GM19023 (cell line): ENCODE results near the gene AFAP1.
A peak's percentile ranks its signal among the peaks of the same experiment; 100 is the strongest.

Experiments
- ATAC-seq: cut with Tn5 transposase; IDR thresholded peaks from one replicate; pipeline ENCODE4 v1.9.1; 2021; ENCODE audit warnings: mild to moderate bottlenecking, moderate library complexity; ENCODE audit not compliant: unreplicated experiment

The AFAP1 gene, protein sequence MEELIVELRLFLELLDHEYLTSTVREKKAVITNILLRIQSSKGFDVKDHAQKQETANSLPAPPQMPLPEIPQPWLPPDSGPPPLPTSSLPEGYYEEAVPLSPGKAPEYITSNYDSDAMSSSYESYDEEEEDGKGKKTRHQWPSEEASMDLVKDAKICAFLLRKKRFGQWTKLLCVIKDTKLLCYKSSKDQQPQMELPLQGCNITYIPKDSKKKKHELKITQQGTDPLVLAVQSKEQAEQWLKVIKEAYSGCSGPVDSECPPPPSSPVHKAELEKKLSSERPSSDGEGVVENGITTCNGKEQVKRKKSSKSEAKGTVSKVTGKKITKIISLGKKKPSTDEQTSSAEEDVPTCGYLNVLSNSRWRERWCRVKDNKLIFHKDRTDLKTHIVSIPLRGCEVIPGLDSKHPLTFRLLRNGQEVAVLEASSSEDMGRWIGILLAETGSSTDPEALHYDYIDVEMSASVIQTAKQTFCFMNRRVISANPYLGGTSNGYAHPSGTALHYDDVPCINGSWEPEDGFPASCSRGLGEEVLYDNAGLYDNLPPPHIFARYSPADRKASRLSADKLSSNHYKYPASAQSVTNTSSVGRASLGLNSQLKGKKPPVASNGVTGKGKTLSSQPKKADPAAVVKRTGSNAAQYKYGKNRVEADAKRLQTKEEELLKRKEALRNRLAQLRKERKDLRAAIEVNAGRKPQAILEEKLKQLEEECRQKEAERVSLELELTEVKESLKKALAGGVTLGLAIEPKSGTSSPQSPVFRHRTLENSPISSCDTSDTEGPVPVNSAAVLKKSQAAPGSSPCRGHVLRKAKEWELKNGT

DNA sequence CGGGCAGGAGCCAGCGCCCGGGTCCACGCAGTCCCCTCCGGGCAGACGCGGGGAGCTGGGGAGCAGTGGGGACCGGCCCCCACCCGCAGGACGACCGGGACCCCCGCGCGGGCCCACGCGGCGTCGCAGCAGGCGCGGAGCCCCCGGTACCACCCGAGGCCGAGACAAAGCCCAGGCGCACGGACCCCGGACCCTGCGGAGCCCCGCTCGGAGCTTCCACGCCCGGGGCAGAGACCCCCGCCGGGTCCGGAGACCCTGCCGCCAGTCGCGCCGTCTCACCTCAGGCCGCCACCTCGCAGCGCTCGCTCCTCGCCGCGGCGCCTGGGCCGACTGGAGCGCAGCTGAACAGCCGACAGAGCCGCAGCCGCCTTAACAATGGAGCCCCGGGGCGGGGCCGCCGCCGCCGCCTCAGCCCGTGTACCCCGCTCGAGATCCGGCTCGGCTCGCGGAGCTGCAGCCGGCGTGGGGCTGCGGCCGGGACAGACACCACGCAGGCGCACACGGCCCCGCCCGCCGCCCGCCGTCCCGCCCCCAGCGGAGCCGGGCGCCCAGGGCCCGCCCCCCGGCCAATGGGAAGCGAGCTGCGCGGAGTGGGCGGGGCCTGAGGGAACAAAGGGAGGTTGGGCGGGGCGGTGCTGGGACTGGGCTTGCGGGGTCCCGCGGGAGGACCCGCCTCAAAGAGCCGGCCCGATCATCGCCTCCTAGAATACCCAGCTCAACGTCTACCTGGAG is at the start of gene AFAP1:
Gene AFAP1 (minus strand): TSS at position 485 of the 732 bp plus-strand sequence. CDS start 67,783 bp downstream, outside the sequence.
- ATAC-seq, result peak; percentile 91

DNA sequence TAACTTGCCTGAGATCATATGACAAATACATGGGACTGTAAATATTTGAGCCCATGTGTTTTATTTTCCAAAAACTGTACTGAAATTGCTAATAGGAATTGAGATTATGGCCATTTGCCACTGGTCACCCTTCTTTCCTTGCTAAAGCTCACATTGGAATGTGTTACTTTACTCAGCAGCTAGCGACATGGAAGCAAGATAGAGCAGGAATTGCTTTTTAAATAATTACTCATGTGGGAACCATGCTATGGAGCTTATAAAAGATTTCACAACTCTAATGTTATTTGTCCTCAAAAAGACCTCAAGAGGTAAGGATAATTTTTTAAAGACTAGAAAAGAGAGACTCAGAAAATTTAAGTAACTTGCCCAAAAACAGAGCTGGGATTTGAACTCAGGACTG is 48.8 kb upstream of the AFAP1 start:
- no peak for ATAC-seq

GRCh38 chr4:7987148-7987989 is 47.7 kb upstream of the AFAP1 start:
- ATAC-seq, result peak; percentile 78

DNA sequence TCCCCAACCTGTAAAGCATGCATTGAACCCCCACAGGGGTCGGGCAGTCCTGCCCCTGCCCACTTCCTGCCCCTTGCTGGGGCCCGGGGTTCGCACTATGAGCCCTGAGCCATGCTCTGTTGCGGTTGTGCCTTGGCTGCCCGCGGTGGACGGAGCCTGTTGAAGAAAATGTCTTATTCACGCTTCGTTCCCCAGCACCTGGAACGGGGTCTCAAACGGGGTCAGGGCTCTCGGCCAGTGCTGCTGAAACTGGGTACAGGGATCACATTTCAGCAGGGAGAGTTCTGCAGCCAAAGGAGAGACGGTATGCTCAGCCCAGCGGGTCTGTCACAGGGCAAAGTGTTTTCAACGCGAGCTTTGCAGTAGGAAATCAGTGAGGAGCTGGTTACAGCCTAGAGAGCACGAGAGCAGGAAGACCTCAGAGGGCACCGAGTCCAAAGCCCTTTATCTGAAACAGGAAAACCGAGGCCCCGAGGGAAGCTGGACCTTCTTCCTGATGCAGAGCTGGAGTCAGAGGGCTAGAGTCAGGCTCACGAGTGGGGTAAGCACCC is 46.3 kb upstream of the AFAP1 start:
- no peak for ATAC-seq

- ATAC-seq, result no peak
These were observed 45.4 kb upstream of the AFAP1 start for GRCh38 chr4:7985072-7985471.

GRCh38 chr4:7984286-7984925 is 44.7 kb upstream of the AFAP1 start:
- ATAC-seq, result no peak

DNA sequence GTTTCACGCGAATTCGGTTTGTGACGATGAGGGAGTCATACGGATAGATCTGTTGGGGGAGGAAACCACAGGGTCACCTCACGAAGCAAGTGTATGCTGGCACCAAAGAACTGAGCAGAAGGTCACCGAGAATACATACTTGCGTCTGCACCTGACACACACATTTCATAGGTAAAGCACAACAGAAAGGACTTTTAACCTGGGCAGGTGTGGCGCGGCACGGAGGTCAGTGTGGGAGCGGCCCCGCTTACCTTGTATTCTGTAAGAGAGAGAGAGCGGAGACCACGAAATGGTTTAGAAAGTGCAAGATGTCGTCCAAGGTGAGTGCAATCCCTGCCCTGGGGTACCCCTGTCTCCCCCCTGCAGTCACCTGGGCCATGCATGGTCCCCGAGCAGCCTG is 43.6 kb upstream of the AFAP1 start:
- no peak for ATAC-seq

DNA sequence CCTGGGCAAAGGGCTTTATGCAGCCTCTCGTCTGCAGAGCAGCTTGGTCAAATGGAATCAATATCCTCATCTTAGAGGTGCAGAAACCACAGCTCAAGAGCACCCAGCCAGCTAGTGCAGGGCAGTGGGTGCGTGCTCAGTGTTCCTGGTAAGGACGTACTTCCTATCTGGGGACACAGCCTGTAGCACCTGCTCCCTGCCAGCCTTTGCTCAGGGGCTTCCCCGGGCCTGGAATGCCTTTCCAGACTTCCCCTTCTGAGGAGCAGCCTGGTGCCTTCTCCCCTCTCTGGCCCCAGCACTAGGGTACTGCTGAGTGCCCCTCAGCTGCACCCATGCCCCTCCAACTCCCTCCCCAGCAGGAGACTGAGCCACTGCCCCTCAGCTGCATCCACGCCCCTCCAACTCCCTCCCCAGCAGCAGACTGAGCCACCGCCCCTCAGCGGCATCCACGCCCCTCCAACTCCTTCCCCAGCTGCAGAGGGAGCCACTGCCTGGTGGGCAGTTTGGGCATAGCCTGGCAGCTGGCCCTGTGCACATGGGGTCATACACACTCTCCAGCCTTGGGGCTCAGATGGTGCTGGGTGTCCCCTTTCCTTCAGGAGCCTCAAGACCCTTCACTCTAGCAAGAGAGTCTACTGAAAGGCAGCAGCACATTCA is 42.2 kb upstream of the AFAP1 start:
- no peak for ATAC-seq

GRCh38 chr4:7980036-7980435 is 40.4 kb upstream of the AFAP1 start:
- ATAC-seq, result no peak

DNA sequence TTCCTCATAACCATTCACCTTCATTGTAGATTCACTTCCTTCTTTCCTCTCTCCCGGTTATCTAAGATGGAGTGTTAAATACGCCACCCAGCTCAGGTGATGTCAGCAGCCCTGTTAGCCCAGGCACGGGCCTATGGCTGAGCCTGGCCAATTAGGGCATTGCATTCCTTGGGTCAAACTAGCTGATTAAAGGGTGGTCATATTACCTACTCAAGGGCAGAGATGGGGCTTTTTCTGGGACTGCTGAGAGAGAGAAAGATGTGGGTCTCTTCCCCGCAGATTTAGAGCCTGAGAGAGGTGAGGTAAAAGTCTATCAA is 39.9 kb upstream of the AFAP1 start:
- no peak for ATAC-seq

DNA sequence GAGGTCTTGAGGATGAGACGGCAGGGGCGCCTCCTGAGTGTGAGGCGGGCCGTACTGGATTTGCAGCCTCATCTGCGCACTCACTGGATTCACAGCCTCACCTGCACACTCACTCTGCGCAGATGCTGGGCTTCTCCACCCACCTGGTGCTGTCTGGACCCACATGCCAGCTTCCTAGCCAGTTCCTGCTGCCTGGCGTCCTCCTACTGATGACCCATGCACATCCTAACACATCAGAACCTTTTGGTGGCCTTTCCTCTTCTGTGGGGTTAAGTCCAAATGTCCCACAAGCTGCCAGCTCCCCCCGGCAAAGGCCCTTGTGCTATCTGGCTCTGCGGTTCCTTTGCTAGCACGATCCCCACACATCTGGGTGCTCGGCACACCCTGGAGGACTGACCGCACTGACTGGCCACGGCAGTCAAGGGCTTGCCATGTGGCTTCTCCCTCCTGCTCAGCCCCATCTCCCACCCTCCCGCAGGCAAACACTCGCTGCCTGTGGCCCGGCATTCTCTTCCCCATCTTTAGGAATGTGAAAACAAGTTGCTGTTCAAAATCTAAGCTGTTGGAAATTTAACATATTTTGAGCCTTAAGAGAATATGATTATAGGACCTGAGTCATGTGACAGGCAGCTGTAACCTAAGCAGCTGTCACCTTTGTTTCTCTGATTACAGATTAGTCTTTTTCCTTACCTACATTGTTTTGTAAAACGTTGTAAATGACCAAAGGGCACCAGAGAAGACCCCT is 39.4 kb upstream of the AFAP1 start:
- ATAC-seq, result no peak

- no peak for ATAC-seq
These were observed 38.8 kb upstream of the AFAP1 start for GRCh38 chr4:7978489-7978888.

DNA sequence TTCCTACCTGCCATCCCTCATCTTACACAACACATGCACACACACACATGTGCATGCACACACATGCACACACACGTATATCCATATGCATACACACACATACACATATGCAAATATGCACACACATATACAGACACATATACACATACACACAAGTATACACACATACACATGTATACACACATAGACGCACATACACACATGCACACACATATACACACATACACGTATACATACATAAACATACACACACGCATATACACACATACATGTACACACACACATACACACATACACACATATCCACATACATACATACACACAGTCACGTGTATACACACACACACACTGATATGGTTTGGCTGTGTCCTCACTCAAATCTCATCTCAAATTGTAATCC is 37.0 kb upstream of the AFAP1 start:
- ATAC-seq, result no peak

GRCh38 chr4:7976025-7976424 is 36.4 kb upstream of the AFAP1 start:
- no peak for ATAC-seq

- ATAC-seq, result no peak
These were observed 34.8 kb upstream of the AFAP1 start for GRCh38 chr4:7974425-7974824.

- ATAC-seq, result no peak
These were observed 33.9 kb upstream of the AFAP1 start for GRCh38 chr4:7973545-7973981.

DNA sequence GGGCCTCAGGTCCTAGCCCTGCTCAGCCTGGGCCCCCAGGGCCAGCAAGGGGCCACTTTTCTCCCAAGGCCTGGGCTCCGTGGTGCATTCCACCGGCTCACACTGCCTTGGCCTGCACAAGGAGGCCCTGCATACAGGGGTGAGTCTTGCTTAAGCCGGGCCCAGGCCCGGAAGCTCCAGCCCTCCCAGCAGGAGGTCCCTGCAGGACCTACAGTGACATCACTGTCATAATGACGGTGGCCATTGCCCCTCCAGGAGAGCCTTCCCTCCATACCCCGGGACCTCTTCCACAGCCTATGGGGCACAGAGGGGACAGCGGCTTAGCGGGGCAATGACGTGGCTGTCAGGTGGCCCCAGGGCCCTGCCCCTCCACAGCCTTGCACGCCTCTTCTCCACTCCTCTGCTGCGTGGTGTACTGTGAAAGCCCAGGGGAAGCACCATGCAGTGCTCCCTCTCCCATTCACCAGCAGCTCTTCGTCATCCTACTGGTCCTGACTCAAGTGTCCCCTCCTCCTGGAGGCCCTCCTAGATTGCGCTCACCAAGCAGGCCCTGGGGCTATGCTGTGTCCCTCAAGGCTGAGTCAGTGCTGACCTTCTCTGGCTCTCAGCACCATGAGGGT is 32.3 kb upstream of the AFAP1 start:
- ATAC-seq, result no peak

- no peak for ATAC-seq
These were observed 31.5 kb upstream of the AFAP1 start for GRCh38 chr4:7971159-7971631.
